Kidney epithelial cell (primary cell): Measurements from ENCODE around the gene NEMF. TPM values are rescaled to one million over a fixed set of nuclear protein-coding genes. Genes with fewer than 3 reads are reported as not detected.
"Not testable (repeated sequence)": the region's sequence is repeated elsewhere in the genome, so short reads cannot be mapped to it uniquely, and the experiment has no call there.

Source experiments
- DNase-seq: peaks from one replicate; pipeline ENCODE4 v3.0.0-alpha.2; 2010; ENCODE audit warnings: low read depth
- H3K27me3 ChIP-seq: 2 replicates; pipeline ENCODE4 v1.6.0; 2011; ENCODE audit warnings: low read length; ENCODE audit not compliant: control insufficient read depth, insufficient read depth
- H3K36me3 ChIP-seq: 2 replicates; pipeline ENCODE4 v1.5.1; 2011; ENCODE audit warnings: low read length; ENCODE audit not compliant: control insufficient read depth, insufficient read depth
- H3K4me3 ChIP-seq: 2 replicates; pipeline ENCODE4 v1.5.1; 2011; ENCODE audit warnings: low read depth, mild to moderate bottlenecking, control low read depth, low read length
- total RNA-seq: library from RNA; depleted of rRNA; stranded (reverse); fragments of >200 nt; gene quantifications from 2 replicates; pipeline ENCODE4 v1.2.3, GENCODE V29; 2015
- TF ChIP-seq, protein P1 (sequence below): IDR thresholded peaks from 2 replicates; pipeline ENCODE4 v1.5.1; 2011; ENCODE audit warnings: mild to moderate bottlenecking, moderate library complexity, low read length, control low read depth, inconsistent platforms; ENCODE audit not compliant: insufficient read depth, poor library complexity, severe bottlenecking

Gene NEMF
- total RNA-seq, 1 donor from 2014 or later, result 34.3 TPM

DNA sequence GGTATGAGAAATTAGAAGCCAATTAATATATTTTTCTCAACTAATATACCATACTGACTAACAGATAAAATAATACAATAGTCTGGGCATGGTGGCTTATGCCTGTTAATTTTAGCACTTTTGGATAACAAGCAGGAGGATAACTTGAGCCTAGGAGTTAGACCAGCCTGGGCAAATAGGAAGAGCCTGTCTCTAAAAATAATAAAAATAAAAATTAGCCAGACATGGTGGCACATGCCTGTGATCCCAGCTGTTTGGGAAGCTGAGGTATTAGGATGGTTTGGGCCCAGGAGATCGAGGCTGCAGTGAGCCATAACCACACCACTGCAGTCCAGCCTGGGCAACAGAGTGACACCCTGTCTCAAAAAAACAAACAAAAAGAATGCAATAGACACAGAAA, 60.0 kb downstream of the NEMF start:
- TF ChIP-seq, protein P1, sequence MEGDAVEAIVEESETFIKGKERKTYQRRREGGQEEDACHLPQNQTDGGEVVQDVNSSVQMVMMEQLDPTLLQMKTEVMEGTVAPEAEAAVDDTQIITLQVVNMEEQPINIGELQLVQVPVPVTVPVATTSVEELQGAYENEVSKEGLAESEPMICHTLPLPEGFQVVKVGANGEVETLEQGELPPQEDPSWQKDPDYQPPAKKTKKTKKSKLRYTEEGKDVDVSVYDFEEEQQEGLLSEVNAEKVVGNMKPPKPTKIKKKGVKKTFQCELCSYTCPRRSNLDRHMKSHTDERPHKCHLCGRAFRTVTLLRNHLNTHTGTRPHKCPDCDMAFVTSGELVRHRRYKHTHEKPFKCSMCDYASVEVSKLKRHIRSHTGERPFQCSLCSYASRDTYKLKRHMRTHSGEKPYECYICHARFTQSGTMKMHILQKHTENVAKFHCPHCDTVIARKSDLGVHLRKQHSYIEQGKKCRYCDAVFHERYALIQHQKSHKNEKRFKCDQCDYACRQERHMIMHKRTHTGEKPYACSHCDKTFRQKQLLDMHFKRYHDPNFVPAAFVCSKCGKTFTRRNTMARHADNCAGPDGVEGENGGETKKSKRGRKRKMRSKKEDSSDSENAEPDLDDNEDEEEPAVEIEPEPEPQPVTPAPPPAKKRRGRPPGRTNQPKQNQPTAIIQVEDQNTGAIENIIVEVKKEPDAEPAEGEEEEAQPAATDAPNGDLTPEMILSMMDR, result no peak
- no peaks in the 10 kb centered on the region for H3K36me3 ChIP-seq

DNA sequence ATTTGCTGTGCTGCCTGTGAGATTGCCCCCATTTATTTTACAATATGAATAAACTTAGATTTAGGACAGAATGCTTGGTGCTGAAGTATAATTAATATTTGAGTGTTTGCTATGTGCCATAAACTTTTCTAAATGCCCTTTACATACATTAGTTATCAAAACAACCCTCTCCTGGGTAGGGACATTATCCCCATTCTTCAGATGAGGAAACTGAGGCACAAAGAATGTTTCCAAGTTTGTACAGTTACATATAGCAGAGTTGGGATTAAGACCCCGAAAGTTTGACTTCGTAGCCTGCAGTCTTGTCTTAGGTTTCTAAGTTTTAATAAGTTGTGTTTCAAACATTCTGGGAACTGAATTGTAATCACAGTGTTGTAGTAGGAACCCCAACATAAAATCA, 66.3 kb downstream of the NEMF start:
- no peaks in the 10 kb centered on the region for H3K27me3 ChIP-seq
- no peak overlapping the region for H3K4me3 ChIP-seq
- H3K36me3 ChIP-seq, result peaks cover 1% of the 10 kb centered on the region
- TF ChIP-seq, protein P1, result no peak
- no peak for DNase-seq

More for the DNA sequence above, 60.0 kb downstream of the NEMF start:
- no peak for DNase-seq
- no peaks in the 10 kb centered on the region for H3K27me3 ChIP-seq
- no peak overlapping the region for H3K4me3 ChIP-seq

DNA sequence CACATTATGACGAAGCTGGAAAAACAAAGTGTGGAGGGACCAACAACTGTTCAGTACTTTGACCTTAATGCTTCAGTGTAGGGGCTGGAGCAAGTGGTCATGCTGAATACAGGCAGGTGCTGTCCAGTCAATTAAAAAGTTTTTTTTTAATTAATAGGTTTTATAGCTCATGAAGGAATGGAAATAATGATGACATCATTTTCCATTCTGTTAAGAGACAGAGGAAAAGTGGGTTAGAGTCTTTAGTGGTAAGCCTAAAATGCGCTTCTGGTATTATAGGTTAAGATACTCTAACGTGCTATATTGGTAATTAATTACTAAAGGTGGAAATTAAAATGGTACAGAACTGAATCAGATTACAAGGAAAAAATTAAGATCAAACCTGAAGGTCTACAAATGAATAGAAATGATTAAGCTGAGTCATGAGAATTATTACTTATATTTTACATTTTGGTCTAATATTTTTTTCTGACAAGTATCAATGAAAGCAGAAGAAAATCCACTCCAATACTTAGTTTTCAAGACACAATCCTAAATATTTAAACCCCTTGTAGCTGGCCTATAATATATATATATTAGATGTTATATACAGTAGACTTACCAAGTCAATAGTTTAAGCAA, 69.1 kb downstream of the NEMF start:
- TF ChIP-seq, protein P1, result no peak
- peaks cover 1% of the 10 kb centered on the region for H3K36me3 ChIP-seq
- no peaks in the 10 kb centered on the region for H3K27me3 ChIP-seq
- H3K4me3 ChIP-seq, result no peak overlapping the region
- no peak for DNase-seq

DNA sequence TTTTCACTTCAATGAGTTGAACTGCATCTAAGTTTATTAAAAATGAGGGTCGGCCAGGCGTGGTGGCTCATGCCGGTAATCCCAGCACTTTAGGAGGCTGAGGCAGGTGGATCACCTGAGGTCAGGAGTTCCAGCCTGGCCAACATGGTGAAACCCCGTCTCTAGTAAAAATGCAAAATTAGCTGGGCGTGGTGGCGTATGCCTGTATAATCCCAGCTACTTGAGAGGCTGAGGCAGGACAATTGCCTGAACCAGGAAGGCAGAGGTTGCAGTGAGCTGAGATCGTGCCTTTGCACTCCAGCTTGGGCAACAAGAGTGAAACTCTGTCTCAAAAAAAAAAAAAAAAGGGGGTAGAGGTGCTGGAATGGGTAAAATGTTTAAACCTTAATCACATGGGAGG, 71.5 kb downstream of the NEMF start:
- DNase-seq, H3K4me3 ChIP-seq, H3K36me3 ChIP-seq, H3K27me3 ChIP-seq: not testable (repeated sequence)

DNA sequence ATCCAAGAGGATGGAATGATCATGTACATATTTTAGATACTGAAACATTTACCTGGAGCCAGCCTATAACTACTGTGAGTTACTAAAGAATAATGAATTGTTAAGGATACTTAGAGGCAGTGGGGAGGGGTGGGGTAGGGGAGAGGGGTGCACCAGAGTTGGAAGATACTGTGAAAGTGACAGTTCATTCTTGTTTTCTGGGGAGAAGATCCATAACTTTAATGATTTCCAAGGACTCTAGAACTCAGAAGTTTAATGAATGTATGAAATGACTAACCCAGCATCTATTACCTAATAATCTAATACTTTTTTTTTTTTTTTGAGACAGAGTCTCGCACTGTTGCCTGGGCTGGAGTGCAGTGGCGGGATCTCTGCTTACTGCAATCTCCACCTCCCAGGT, 74.2 kb downstream of the NEMF start:
- TF ChIP-seq, protein P1, result no peak
- DNase-seq, result no peak
- no peaks in the 10 kb centered on the region for H3K27me3 ChIP-seq
- H3K4me3 ChIP-seq, result no peak overlapping the region
- H3K36me3 ChIP-seq, result peaks cover 1% of the 10 kb centered on the region

DNA sequence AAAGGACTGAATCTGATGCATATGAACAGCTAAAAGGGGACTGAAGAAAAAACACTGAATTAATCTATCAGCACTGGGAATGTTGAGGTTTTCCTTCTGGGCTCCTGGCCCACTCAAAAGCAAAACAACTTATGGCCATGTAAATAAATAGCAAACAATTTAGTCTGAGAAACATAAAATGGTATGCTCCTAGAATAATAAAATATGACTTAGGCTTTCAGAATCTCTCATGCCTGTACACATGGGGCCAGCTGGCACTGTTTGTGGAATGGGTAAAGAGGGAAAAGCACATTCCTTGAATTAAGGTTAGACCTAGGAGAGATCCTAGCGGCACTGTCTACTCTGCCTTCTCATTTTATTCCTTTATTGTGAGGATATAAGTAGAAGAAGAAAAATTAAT, 78.5 kb downstream of the NEMF start:
- TF ChIP-seq, protein P1, result no peak
- DNase-seq, result no peak
- Histone ChIP-seq H3K36me3 (no peaks in the 10 kb centered on the region), H3K27me3 (no peaks in the 10 kb centered on the region), H3K4me3 (no peak overlapping the region)

DNA sequence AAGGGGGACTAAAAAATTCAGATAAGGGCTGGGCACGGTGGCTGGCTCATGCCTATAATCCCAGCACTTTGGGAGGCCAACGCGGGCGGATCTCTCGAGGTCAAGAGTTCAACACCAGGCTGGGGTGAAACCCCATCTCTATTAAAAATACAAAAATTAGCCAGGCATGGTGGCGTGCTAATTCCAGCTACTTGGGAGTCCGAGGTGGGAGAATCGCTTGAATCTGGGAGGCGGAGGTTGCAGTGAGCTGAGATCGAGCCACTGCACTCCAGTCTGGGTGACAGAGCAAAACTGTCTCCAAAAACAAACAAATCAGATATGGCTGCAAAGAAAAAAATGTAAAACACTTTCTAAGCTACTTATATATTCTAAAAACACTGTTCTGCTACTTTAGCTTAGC, 80.9 kb downstream of the NEMF start:
- not testable (repeated sequence) for H3K4me3 ChIP-seq, H3K36me3 ChIP-seq, H3K27me3 ChIP-seq, DNase-seq
